GM06990 (cell line): Measurements from ENCODE around the gene PROC.

Experiments used
- DNase-seq: peaks from one replicate; pipeline ENCODE4 v3.0.0-alpha.2; 2011; ENCODE audit not compliant: insufficient read length; ENCODE audit errors: extremely low read depth
- H3K27me3 ChIP-seq: replicated peaks from 2 replicates; pipeline ENCODE4 v1.6.0; 2011; ENCODE audit warnings: low read length; ENCODE audit not compliant: control insufficient read depth, insufficient read depth
- H3K36me3 ChIP-seq: 2 replicates; pipeline ENCODE4 v1.5.1; 2011; ENCODE audit warnings: low read length; ENCODE audit not compliant: control insufficient read depth, insufficient read depth
- H3K4me3 ChIP-seq: replicated peaks from 2 replicates; pipeline ENCODE4 v1.5.1; 2011; ENCODE audit warnings: low read depth, mild to moderate bottlenecking, control low read depth, low read length
- CTCF ChIP-seq: IDR thresholded peaks from 2 replicates; pipeline ENCODE4 v1.5.1; 2011; ENCODE audit warnings: low read length, control low read depth, mild to moderate bottlenecking, inconsistent platforms; ENCODE audit not compliant: insufficient read depth, poor library complexity, severe bottlenecking

Gene PROC

GRCh38 chr2:127420039-127420864 lies 2.0 kb downstream of the PROC start:
- Histone ChIP-seq H3K36me3 (no peaks in the 10 kb centered on the region), H3K4me3 (no peak overlapping the region), H3K27me3 (peaks cover 2% of the 10 kb centered on the region; the same call in 1 of the 2 replicates)
- TF ChIP-seq CTCF = no peak
- no peak for DNase-seq

DNA sequence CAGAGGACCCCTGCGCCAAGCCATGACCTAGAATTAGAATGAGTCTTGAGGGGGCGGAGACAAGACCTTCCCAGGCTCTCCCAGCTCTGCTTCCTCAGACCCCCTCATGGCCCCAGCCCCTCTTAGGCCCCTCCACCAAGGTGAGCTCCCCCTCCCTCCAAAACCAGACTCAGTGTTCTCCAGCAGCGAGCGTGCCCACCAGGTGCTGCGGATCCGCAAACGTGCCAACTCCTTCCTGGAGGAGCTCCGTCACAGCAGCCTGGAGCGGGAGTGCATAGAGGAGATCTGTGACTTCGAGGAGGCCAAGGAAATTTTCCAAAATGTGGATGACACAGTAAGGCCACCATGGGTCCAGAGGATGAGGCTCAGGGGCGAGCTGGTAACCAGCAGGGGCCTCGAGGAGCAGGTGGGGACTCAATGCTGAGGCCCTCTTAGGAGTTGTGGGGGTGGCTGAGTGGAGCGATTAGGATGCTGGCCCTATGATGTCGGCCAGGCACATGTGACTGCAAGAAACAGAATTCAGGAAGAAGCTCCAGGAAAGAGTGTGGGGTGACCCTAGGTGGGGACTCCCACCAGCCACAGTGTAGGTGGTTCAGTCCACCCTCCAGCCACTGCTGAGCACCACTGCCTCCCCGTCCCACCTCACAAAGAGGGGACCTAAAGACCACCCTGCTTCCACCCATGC lies 3.0 kb downstream of the PROC start:
- TF ChIP-seq CTCF = no peak
- Histone ChIP-seq H3K36me3 (no peaks in the 10 kb centered on the region), H3K27me3 (peaks cover 2% of the 10 kb centered on the region; the same call in 1 of the 2 replicates), H3K4me3 (no peak overlapping the region)
- no peak for DNase-seq

- Histone ChIP-seq H3K36me3 (no peaks in the 10 kb centered on the region), H3K4me3 (no peak overlapping the region), H3K27me3 (peaks cover 2% of the 10 kb centered on the region; the same call in 1 of the 2 replicates)
- DNase-seq = no peak
- no peak for TF ChIP-seq CTCF
These were observed 3.8 kb downstream of the PROC start for GRCh38 chr2:127421871-127422558.

- H3K36me3 ChIP-seq = no peaks in the 10 kb centered on the region
- peaks cover 2% of the 10 kb centered on the region; the same call in 1 of the 2 replicates for H3K27me3 ChIP-seq
- DNase-seq = no peak
- no peak for TF ChIP-seq CTCF
- peak overlapping the region; percentile 20 for H3K4me3 ChIP-seq
These were observed 4.6 kb downstream of the PROC start for GRCh38 chr2:127422559-127423477.

GRCh38 chr2:127423478-127423843 lies 5.2 kb downstream of the PROC start:
- no peak for DNase-seq
- no peaks in the 10 kb centered on the region for H3K36me3 ChIP-seq
- no peak for TF ChIP-seq CTCF
- H3K27me3 ChIP-seq = peaks cover 2% of the 10 kb centered on the region; the same call in 1 of the 2 replicates
- H3K4me3 ChIP-seq = peak overlapping the region; percentile 20
